ENCODE results near the gene KLF7. TPM values are rescaled to one million over a fixed set of nuclear protein-coding genes. Genes with fewer than 3 reads are reported as not detected.

Gene KLF7
- total and polyA plus RNA-seq, 2 experiments from 2014 or later: 6.3 to 7.9 TPM

DNA sequence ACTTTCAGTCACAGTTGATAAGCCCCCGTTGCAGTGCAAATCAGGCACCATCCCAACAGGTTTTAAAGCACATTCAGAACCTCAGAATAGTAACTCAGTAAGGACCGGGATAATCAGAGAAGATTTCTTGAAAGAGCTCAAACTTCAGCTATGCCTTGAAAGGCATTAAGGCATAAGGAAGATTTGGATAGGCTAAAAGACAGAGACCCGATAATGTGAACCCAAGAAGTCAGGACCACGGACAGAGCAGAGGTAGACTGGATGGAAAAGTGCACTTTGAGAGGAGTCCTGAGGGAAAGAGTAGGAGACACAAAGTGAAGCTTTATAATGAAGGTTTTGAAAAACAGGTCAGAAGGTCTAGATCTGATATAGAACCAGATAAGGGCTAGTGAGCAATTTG lies 36.9 kb upstream of the KLF7 start:
- WGBS (ENCODE audit: low lambda C conversion rate, missing lambda C conversion rate): 23% methylated on average over 4 of the region's 4 CpGs
- H3K4me2 ChIP-seq: no peak overlapping the region
- H3K4me3 ChIP-seq: no peak overlapping the region
- DNase-seq (ENCODE audit: low spot score): peak; percentile 68
- H3K79me2 ChIP-seq: no peaks in the 10 kb centered on the region
- H2AFZ ChIP-seq: no peak overlapping the region
- H3K9me2 ChIP-seq (replicated peaks; ENCODE audit: insufficient read depth): no peaks in the 10 kb centered on the region
- H3K4me1 ChIP-seq (ENCODE audit: insufficient read depth): no peaks in the 10 kb centered on the region
- H4K20me1 ChIP-seq (ENCODE audit: insufficient read depth, poor library complexity, severe bottlenecking): no peaks in the 10 kb centered on the region
- peaks cover 5% of the 10 kb centered on the region for H3K27me3 ChIP-seq
- no peaks in the 10 kb centered on the region for H3K9me3 ChIP-seq (ENCODE audit: low read depth)
- no peak for TF ChIP-seq EZH2 (IDR thresholded peaks at IDR 0.05; ENCODE audit: borderline replicate concordance)
- TF ChIP-seq, protein P1, sequence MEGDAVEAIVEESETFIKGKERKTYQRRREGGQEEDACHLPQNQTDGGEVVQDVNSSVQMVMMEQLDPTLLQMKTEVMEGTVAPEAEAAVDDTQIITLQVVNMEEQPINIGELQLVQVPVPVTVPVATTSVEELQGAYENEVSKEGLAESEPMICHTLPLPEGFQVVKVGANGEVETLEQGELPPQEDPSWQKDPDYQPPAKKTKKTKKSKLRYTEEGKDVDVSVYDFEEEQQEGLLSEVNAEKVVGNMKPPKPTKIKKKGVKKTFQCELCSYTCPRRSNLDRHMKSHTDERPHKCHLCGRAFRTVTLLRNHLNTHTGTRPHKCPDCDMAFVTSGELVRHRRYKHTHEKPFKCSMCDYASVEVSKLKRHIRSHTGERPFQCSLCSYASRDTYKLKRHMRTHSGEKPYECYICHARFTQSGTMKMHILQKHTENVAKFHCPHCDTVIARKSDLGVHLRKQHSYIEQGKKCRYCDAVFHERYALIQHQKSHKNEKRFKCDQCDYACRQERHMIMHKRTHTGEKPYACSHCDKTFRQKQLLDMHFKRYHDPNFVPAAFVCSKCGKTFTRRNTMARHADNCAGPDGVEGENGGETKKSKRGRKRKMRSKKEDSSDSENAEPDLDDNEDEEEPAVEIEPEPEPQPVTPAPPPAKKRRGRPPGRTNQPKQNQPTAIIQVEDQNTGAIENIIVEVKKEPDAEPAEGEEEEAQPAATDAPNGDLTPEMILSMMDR (IDR thresholded peaks at IDR 0.05; ENCODE audit: poor library complexity): no peak
- no peak for TF ChIP-seq EZH2phosphoT487 (IDR thresholded peaks at IDR 0.05; ENCODE audit: low read depth, severe bottlenecking, unreplicated experiment)
- H3K36me3 ChIP-seq (replicated peaks; ENCODE audit: insufficient read depth, low read depth): no peaks in the 10 kb centered on the region
- H3K27ac ChIP-seq: no peak overlapping the region

DNA sequence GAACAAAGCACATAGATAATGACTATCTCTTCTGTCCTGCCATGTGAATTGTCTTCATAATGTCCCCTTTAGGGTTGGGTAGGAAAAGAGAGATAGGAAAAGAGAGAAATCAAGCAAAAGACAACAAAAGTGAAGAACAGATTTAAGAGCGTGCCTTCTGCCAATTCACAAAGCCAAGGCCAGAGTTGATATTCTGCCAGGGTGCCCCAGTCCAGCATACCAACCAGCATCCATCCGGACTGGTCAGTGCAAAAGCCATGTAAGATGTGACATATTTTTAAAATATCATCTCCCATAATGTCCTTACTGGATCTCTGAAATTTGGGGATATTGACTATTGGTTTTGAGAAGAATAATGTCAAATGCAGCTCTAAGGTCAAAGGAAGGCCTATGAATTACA lies 35.7 kb upstream of the KLF7 start:
- Histone ChIP-seq H3K4me2 (no peak overlapping the region), H3K9me2 (replicated peaks; ENCODE audit: insufficient read depth) (no peaks in the 10 kb centered on the region), H3K4me1 (ENCODE audit: insufficient read depth) (no peaks in the 10 kb centered on the region), H3K36me3 (replicated peaks; ENCODE audit: insufficient read depth, low read depth) (no peaks in the 10 kb centered on the region), H2AFZ (no peak overlapping the region), H3K79me2 (no peaks in the 10 kb centered on the region), H3K27me3 (peaks cover 5% of the 10 kb centered on the region), H3K4me3 (no peak overlapping the region), H4K20me1 (ENCODE audit: insufficient read depth, poor library complexity, severe bottlenecking) (no peaks in the 10 kb centered on the region), H3K9me3 (ENCODE audit: low read depth) (no peaks in the 10 kb centered on the region), H3K27ac (no peak overlapping the region)
- 83% methylated on average over 2 of the region's 2 CpGs for WGBS (ENCODE audit: low lambda C conversion rate, missing lambda C conversion rate)
- TF ChIP-seq EZH2phosphoT487 (IDR thresholded peaks at IDR 0.05; ENCODE audit: low read depth, severe bottlenecking, unreplicated experiment) (no peak), EZH2 (IDR thresholded peaks at IDR 0.05; ENCODE audit: borderline replicate concordance) (no peak)
- TF ChIP-seq, protein P1 (IDR thresholded peaks at IDR 0.05; ENCODE audit: poor library complexity): no peak
- no peak for DNase-seq (ENCODE audit: low spot score)

DNA sequence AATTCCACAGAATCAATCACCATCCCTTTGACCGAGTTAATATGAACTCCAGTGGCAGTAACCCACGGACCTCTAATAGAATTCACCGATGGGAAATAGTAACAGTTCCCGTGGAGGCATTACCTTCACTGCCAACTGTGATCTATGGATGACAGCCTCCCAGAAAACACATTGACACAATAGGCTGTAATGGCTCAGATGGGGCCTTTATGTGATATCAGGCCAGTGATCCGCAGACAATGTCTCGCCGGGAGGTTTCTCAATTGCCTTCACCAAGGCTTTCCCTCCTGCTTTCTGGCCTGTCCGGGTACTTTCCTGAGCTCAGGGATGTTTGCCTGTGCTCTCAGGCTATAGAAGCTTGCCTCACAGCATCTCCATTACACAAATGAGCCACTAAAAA lies 34.4 kb upstream of the KLF7 start:
- Histone ChIP-seq H3K4me1 (ENCODE audit: insufficient read depth) (no peaks in the 10 kb centered on the region), H3K27me3 (peaks cover 5% of the 10 kb centered on the region), H3K27ac (no peak overlapping the region), H3K4me2 (no peak overlapping the region), H3K4me3 (no peak overlapping the region), H4K20me1 (ENCODE audit: insufficient read depth, poor library complexity, severe bottlenecking) (no peaks in the 10 kb centered on the region), H3K9me2 (replicated peaks; ENCODE audit: insufficient read depth) (no peaks in the 10 kb centered on the region), H3K79me2 (no peaks in the 10 kb centered on the region), H3K36me3 (replicated peaks; ENCODE audit: insufficient read depth, low read depth) (no peaks in the 10 kb centered on the region), H2AFZ (no peak overlapping the region), H3K9me3 (ENCODE audit: low read depth) (no peaks in the 10 kb centered on the region)
- 57% methylated on average over 8 of the region's 8 CpGs for whole genome bisulfite sequencing (ENCODE audit: low lambda C conversion rate, missing lambda C conversion rate)
- TF ChIP-seq, protein P1 (IDR thresholded peaks at IDR 0.05; ENCODE audit: poor library complexity): no peak
- no peak for TF ChIP-seq EZH2phosphoT487 (IDR thresholded peaks at IDR 0.05; ENCODE audit: low read depth, severe bottlenecking, unreplicated experiment)
- no peak for TF ChIP-seq EZH2 (IDR thresholded peaks at IDR 0.05; ENCODE audit: borderline replicate concordance)
- DNase-seq (ENCODE audit: low spot score): no peak

DNA sequence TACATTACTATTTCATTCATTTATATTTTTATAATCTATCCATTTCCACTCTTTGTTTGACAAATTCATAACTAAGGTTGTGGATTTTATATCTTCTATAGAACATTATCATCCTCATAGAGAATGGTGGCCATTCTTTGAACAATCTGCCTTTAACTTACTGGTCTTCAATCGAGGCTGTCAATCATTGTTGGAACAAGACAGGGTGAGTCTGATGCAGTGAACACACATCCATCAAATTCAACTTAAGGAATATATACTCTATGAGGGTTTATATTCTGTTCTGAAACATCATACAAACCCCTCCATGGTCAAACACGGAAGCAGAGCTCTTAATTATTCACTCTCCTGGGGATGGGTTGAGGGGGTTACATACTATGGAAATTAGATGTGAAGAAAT lies 28.3 kb upstream of the KLF7 start:
- H3K9me3 ChIP-seq (ENCODE audit: low read depth): no peaks in the 10 kb centered on the region
- no peak overlapping the region for H3K27ac ChIP-seq
- no peak overlapping the region for H3K4me2 ChIP-seq
- no peak overlapping the region for H3K4me3 ChIP-seq
- H4K20me1 ChIP-seq (ENCODE audit: insufficient read depth, poor library complexity, severe bottlenecking): no peaks in the 10 kb centered on the region
- no peaks in the 10 kb centered on the region for H3K79me2 ChIP-seq
- peaks cover 6% of the 10 kb centered on the region for H3K27me3 ChIP-seq
- H3K9me2 ChIP-seq (replicated peaks; ENCODE audit: insufficient read depth): no peaks in the 10 kb centered on the region
- WGBS (ENCODE audit: low lambda C conversion rate, missing lambda C conversion rate): 68% methylated on average over 2 of the region's 2 CpGs
- H3K4me1 ChIP-seq (ENCODE audit: insufficient read depth): no peaks in the 10 kb centered on the region
- DNase-seq (ENCODE audit: low spot score): no peak
- H2AFZ ChIP-seq: no peak overlapping the region
- no peaks in the 10 kb centered on the region for H3K36me3 ChIP-seq (replicated peaks; ENCODE audit: insufficient read depth, low read depth)
- TF ChIP-seq EZH2 (IDR thresholded peaks at IDR 0.05; ENCODE audit: borderline replicate concordance): no peak
- TF ChIP-seq, protein P1 (IDR thresholded peaks at IDR 0.05; ENCODE audit: poor library complexity): no peak
- TF ChIP-seq EZH2phosphoT487 (IDR thresholded peaks at IDR 0.05; ENCODE audit: low read depth, severe bottlenecking, unreplicated experiment): no peak
